IMR-90 (cell line): ENCODE data around the gene ICAM1. TPM values are rescaled to one million over a fixed set of nuclear protein-coding genes. Genes with fewer than 3 reads are reported as not detected.

Experiments
- ATAC-seq: fragments of 200-7000 bp; cut with Tn5 transposase; 2 replicates; pipeline ENCODE4 v1.9.1; 2020; ENCODE audit warnings: low read depth, mild to moderate bottlenecking, moderate library complexity
- BruUV-seq: library from RNA; stranded (reverse); fragments of 400-500 nt; replicated peaks from 2 replicates; lab custom pipeline; 2021; lab: Mats Ljungman, UMichigan
- CTCF ChIA-PET: fragments of 300-600 bp; formaldehyde crosslinking; extraction: SDS; loops from one replicate; lab custom pipeline; 2021; ENCODE audit warnings: antibody characterized with exemption; lab: Yijun Ruan, JAX
- POLR2A ChIA-PET: fragments of 300-600 bp; sonication (Branson Sonifier 250); formaldehyde crosslinking; loops from one replicate; lab custom pipeline; 2022; ENCODE audit warnings: antibody characterized with exemption; ENCODE audit not compliant: unreplicated experiment; lab: Charles Lee
- DNase-seq: peaks from one replicate; pipeline ENCODE4 v3.0.0; 2013
- H2AFZ ChIP-seq: replicated peaks from 2 replicates; pipeline ENCODE3; 2013; ENCODE audit warnings: low read length, mild to moderate bottlenecking; ENCODE audit not compliant: poor library complexity
- H2AK5ac ChIP-seq: 2 replicates; pipeline ENCODE4 v1.6.1; 2013; ENCODE audit warnings: low read depth, low read length, inconsistent platforms
- H2AK9ac ChIP-seq: replicated peaks from 2 replicates; pipeline ENCODE3; 2013; ENCODE audit warnings: mild to moderate bottlenecking, low read depth, low read length, moderate library complexity; ENCODE audit not compliant: poor library complexity
- H2BK120ac ChIP-seq: 2 replicates; pipeline ENCODE4 v1.6.1; 2013; ENCODE audit warnings: low read depth, low read length, inconsistent platforms
- H2BK15ac ChIP-seq: 3 replicates; pipeline ENCODE4 v1.6.1; 2013; ENCODE audit warnings: low read depth, low read length, inconsistent platforms
- H2BK20ac ChIP-seq: 2 replicates; pipeline ENCODE4 v1.6.1; 2013; ENCODE audit warnings: low read depth, mild to moderate bottlenecking, inconsistent platforms, low read length, moderate library complexity
- H2BK5ac ChIP-seq: 2 replicates; pipeline ENCODE4 v1.6.1; 2013; ENCODE audit warnings: mild to moderate bottlenecking, low read depth, low read length, inconsistent platforms; ENCODE audit not compliant: poor library complexity, severe bottlenecking
- H3K14ac ChIP-seq: replicated peaks from 2 replicates; pipeline ENCODE4 v1.6.1; 2013; ENCODE audit warnings: low read depth, low read length, inconsistent platforms
- H3K18ac ChIP-seq: 2 replicates; pipeline ENCODE4 v1.6.1; 2013; ENCODE audit warnings: low read depth, low read length, control low read depth
- H3K23ac ChIP-seq: 2 replicates; pipeline ENCODE4 v1.6.1; 2013; ENCODE audit warnings: low read depth, low read length, inconsistent platforms
- H3K27ac ChIP-seq: 2 replicates; pipeline ENCODE4 v1.5.1; 2013; ENCODE audit warnings: mild to moderate bottlenecking, control low read depth, low read length; ENCODE audit not compliant: insufficient read depth
- H3K27me3 ChIP-seq: 2 replicates; pipeline ENCODE4 v1.6.1; 2013; ENCODE audit warnings: low read length; ENCODE audit not compliant: control insufficient read depth, insufficient read depth
- H3K36me3 ChIP-seq: 2 replicates; pipeline ENCODE4 v1.6.1; 2013; ENCODE audit warnings: low read length, mixed read lengths; ENCODE audit not compliant: control insufficient read depth, insufficient read depth
- H3K4ac ChIP-seq: 2 replicates; pipeline ENCODE4 v1.6.1; 2013; ENCODE audit warnings: low read depth, low read length, inconsistent platforms
- H3K4me1 ChIP-seq: 2 replicates; pipeline ENCODE4 v1.6.1; 2013; ENCODE audit warnings: low read length, mixed read lengths; ENCODE audit not compliant: control insufficient read depth, insufficient read depth
- H3K4me2 ChIP-seq: 2 replicates; pipeline ENCODE4 v1.6.1; 2013; ENCODE audit warnings: low read depth, mild to moderate bottlenecking, control low read depth, low read length, moderate library complexity
- H3K4me3 ChIP-seq: 2 replicates; pipeline ENCODE4 v1.5.1; 2013; ENCODE audit warnings: low read depth, mild to moderate bottlenecking, control low read depth, low read length, moderate library complexity; ENCODE audit not compliant: insufficient read depth
- H3K56ac ChIP-seq: 2 replicates; pipeline ENCODE4 v1.6.1; 2013; ENCODE audit warnings: low read length, inconsistent platforms; ENCODE audit not compliant: insufficient read depth; ENCODE audit errors: extremely low read depth
- H3K79me1 ChIP-seq, 2 experiments: 2 replicates each; pipeline ENCODE4 v1.6.1; 2013; ENCODE audit warnings: low read length in 2 of 2, inconsistent platforms in 1 of 2, low read depth in 1 of 2
- H3K9ac ChIP-seq: 2 replicates; pipeline ENCODE4 v1.6.1; 2013; ENCODE audit warnings: low read depth, low read length, control low read depth
- H3K9me1 ChIP-seq: 2 replicates; pipeline ENCODE4 v1.6.1; 2013; ENCODE audit warnings: low read length, inconsistent platforms; ENCODE audit not compliant: insufficient read depth
- H3K9me3 ChIP-seq: 2 replicates; pipeline ENCODE4 v1.6.1; 2013; ENCODE audit warnings: low read length; ENCODE audit not compliant: control insufficient read depth, insufficient read depth
- H4K20me1 ChIP-seq: 2 replicates; pipeline ENCODE4 v1.6.1; 2013; ENCODE audit warnings: low read length, inconsistent platforms; ENCODE audit not compliant: insufficient read depth
- H4K5ac ChIP-seq: 2 replicates; pipeline ENCODE4 v1.6.1; 2013; ENCODE audit warnings: mild to moderate bottlenecking, low read depth, low read length, control low read depth
- H4K8ac ChIP-seq, 2 experiments: 2 replicates each; pipeline ENCODE4 v1.6.1; 2013; ENCODE audit warnings: low read depth in 2 of 2, low read length in 2 of 2, control low read depth in 1 of 2, inconsistent platforms in 1 of 2
- H4K91ac ChIP-seq: 2 replicates; pipeline ENCODE4 v1.6.1; 2013; ENCODE audit warnings: low read depth, low read length, inconsistent platforms; ENCODE audit not compliant: insufficient read depth
- CEBPB ChIP-seq: IDR thresholded peaks from 2 replicates; pipeline ENCODE4 v1.6.1; 2012; ENCODE audit warnings: low read depth, low read length, improper control_type of control experiment
- CHD1 ChIP-seq: IDR thresholded peaks from 2 replicates; pipeline ENCODE4 v1.6.1; 2012; ENCODE audit warnings: low read depth, low read length, improper control_type of control experiment
- ELK1 ChIP-seq: fragments of 150-350 bp; IDR thresholded peaks from 2 replicates; pipeline ENCODE4 v1.6.1; 2016; ENCODE audit warnings: low read depth, mild to moderate bottlenecking, low read length, moderate library complexity, borderline replicate concordance
- FOS ChIP-seq: fragments of 150-350 bp; IDR thresholded peaks from 2 replicates; pipeline ENCODE4 v1.6.1; 2016; ENCODE audit warnings: low read depth, low read length
- POLR2A ChIP-seq: IDR thresholded peaks from 2 replicates; pipeline ENCODE4 v1.6.1; 2012; ENCODE audit warnings: mild to moderate bottlenecking, low read depth, low read length
- RAD21 ChIP-seq: IDR thresholded peaks from 2 replicates; pipeline ENCODE4 v1.6.1; 2012; ENCODE audit warnings: low read length, improper control_type of control experiment
- RFX5 ChIP-seq: IDR thresholded peaks from 2 replicates; pipeline ENCODE4 v1.8.0; 2012; ENCODE audit warnings: low read depth, mild to moderate bottlenecking, low read length, moderate library complexity
- WGBS, 2 experiments: methylation state at CpG; one replicate each; pipeline versions ENCODE4 v1.1.5 to v1.1.7; 2013; ENCODE audit warnings: missing lambda C conversion rate in 2 of 2; ENCODE audit not compliant: insufficient read length in 1 of 2; ENCODE audit errors: extremely low coverage in 2 of 2; 5-methylcytosine and 5-hydroxymethylcytosine counted together
- dilution Hi-C: fragments of 300-500 bp; cut with HindIII; formaldehyde crosslinking; loops from one replicate; pipeline ENCODE4 v1.14.3; 2018; ENCODE audit warnings: low sequenced_read_pairs; ENCODE audit not compliant: unreplicated experiment
- in situ Hi-C: fragments of 300-500 bp; cut with MboI; formaldehyde crosslinking; loops from 3 replicates; pipeline ENCODE4 v1.14.3; 2019; ENCODE audit warnings: low sequenced_read_pairs, inconsistent platforms, mixed read lengths
- intact Hi-C: fragments of 100-400 bp; cut with micrococcal nuclease; formaldehyde crosslinking; loops from 2 replicates; pipeline ENCODE4 v1.10.0; 2022
- polyA plus RNA-seq, 3 experiments: library from polyadenylated mRNA; depleted of rRNA; stranded (reverse); fragments of >200 nt; gene quantifications; 2 replicates each; pipeline ENCODE4 v1.2.3, GENCODE V29; 2012; ENCODE audit warnings: low replicate concordance in 1 of 3
- total RNA-seq: library from RNA; depleted of rRNA; stranded (reverse); fragments of >200 nt; gene quantifications from 2 replicates; pipeline ENCODE4 v1.2.3, GENCODE V29; 2012

The ICAM1 gene
- total and polyA plus RNA-seq, 2 of the 4 experiments (the other 2 are of a cell fraction), result 10.6 to 19.1 TPM

- Histone ChIP-seq H3K4ac (peak overlapping the region; percentile 69), H2BK15ac (no peak overlapping the region), H4K91ac (peak overlapping the region; percentile 63), H3K9me3 (no peaks in the 10 kb centered on the region), H3K56ac (no peak overlapping the region), H3K23ac (peak overlapping the region; percentile 45; the same call in 1 of the 2 replicates), H3K4me3 (peak overlapping the region; percentile 64), H3K79me1 (peaks cover 10 to 32% of the 10 kb centered on the region in 2 experiments), H2AK5ac (peak overlapping the region; percentile 96), H3K27me3 (no peaks in the 10 kb centered on the region), H3K9ac (peak overlapping the region; percentile 64), H2AFZ (peak overlapping the region; percentile 97), H2BK5ac (peak overlapping the region; percentile 31), H3K4me2 (peak overlapping the region; percentile 97), H3K9me1 (no peaks in the 10 kb centered on the region), H4K20me1 (no peaks in the 10 kb centered on the region), H4K8ac (peak overlapping the region; percentile 74 to 86), H3K14ac (peak overlapping the region; percentile 23), H3K36me3 (peaks cover 22% of the 10 kb centered on the region), H2BK20ac (no peak overlapping the region), H2AK9ac (peak overlapping the region; percentile 94), H2BK120ac (no peak overlapping the region), H3K18ac (no peak overlapping the region), H3K4me1 (0 out of 2 replicates have a peak, but pooled peaks cover 2% of the 10 kb centered on the region), H4K5ac (peak overlapping the region; percentile 10; the same call in 1 of the 2 replicates), H3K27ac (peak overlapping the region; percentile 36)
- WGBS, 2 experiments, result 0% methylated on average over 1 of the region's 8 CpGs; no CpG with 5 or more reads in 1 of the 2 experiments
- TF ChIP-seq FOS, result no peak
- TF ChIP-seq CHD1, result no peak
- TF ChIP-seq POLR2A, result no peak
- TF ChIP-seq RFX5, result no peak
- TF ChIP-seq ELK1, result no peak
- no peak for TF ChIP-seq CEBPB
- TF ChIP-seq RAD21, result no peak
- in situ Hi-C loops, result no loop called here
- ChIA-PET CTCF (no interaction called here), POLR2A (no interaction called here)
- no peak for DNase-seq
- no TSS peak for BruUV-seq
- intact Hi-C loops, result loop anchor here (5.0 to 10.0 kb wide), 3 partner anchors 80 to 228 kb away; partner anchors contain the start of gene PPAN
- dilution Hi-C loops, result no loop called here
- ATAC-seq, result no peak
Observed at GRCh38 chr19:10252707-10253106, 18.2 kb upstream of the ICAM1 start.
